Choroid plexus epithelial cell (primary cell): ENCODE data around the gene OR51B2.
"Not testable (repeated sequence)": the region's sequence is repeated elsewhere in the genome, so short reads cannot be mapped to it uniquely, and the experiment has no call there.

Experiments used
- DNase-seq: peaks from one replicate; pipeline ENCODE4 v3.0.0-alpha.2; 2010; ENCODE audit warnings: low read depth
- H3K4me3 ChIP-seq: 2 replicates; pipeline ENCODE4 v1.5.1; 2011; ENCODE audit warnings: low read depth, mild to moderate bottlenecking, control low read depth, low read length, moderate library complexity
- CTCF ChIP-seq: conservative IDR thresholded peaks from 2 replicates; pipeline ENCODE4 v1.5.1; 2011; ENCODE audit warnings: low read depth, mild to moderate bottlenecking, control low read depth, inconsistent platforms, low read length, moderate library complexity

OR51B2 gene

DNA sequence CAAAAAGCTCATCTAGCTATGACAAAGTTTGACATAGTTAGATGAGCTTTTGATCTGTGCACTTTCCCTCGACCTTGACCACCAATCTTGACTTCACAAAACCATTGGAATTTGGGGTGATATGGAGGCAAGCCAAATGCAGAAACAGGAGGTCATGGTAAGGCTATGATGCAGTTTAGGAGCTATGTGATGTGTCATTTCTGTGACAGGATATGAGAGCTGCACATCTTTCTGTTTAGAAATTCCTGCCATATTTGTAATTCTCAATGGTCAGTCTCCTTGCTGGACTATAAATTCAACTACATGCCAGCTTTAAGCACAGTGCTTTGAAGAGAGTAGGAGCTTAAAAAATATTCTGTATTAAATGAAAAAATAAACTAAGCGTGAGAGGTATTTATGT is 40.1 kb upstream of the OR51B2 start:
- DNase-seq: peak; percentile 91
- no peak overlapping the region for H3K4me3 ChIP-seq
- no peak for TF ChIP-seq CTCF

GRCh38 chr11:5363679-5364078 is 39.6 kb upstream of the OR51B2 start:
- TF ChIP-seq CTCF: no peak
- H3K4me3 ChIP-seq: no peak overlapping the region
- no peak for DNase-seq

DNA sequence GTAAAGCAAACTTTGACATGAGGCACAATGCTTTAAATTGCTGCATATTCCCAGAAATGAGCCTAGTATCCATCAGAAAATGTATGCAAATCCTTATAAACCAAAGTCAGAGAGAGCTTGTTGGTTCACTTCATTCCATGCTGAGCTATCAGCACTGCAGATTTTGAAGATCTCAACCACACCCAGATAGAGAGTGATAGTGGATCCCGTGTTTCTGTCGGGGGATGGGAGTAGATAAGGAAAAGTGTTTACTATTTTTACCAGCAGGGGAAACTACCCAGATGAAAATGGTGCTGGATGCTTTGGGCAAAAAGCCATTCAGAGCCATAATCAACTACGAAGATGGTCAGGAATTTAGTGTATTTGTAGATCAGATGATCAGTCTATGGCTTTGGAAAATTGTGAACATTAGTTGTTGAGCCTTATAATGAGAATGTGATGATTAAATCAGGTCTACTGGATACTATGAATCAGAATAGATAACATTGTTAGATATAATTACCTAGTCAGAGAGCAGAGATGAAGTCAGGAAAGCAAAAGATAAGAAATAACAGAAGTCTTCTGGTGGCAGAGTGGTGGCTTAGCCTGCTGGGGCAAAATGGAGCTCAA is 38.0 kb upstream of the OR51B2 start:
- no peak for TF ChIP-seq CTCF
- H3K4me3 ChIP-seq: no peak overlapping the region
- DNase-seq: peak; percentile 39

GRCh38 chr11:5356031-5356430 is 31.9 kb upstream of the OR51B2 start:
- not testable (repeated sequence) for DNase-seq, H3K4me3 ChIP-seq

GRCh38 chr11:5351208-5351607 is 27.1 kb upstream of the OR51B2 start, which contains the start of gene OR51B6:
OR51B6 (plus strand) TSS chr11:5351508; CDS start chr11:5351508, 0 bp downstream.
- TF ChIP-seq CTCF: no peak
- DNase-seq: no peak
- H3K4me3 ChIP-seq: no peak within 1 kb of the TSS

- no peak overlapping the region for H3K4me3 ChIP-seq
- TF ChIP-seq CTCF: no peak
- no peak for DNase-seq
These were observed 25.5 kb upstream of the OR51B2 start for GRCh38 chr11:5349550-5349949.

DNA sequence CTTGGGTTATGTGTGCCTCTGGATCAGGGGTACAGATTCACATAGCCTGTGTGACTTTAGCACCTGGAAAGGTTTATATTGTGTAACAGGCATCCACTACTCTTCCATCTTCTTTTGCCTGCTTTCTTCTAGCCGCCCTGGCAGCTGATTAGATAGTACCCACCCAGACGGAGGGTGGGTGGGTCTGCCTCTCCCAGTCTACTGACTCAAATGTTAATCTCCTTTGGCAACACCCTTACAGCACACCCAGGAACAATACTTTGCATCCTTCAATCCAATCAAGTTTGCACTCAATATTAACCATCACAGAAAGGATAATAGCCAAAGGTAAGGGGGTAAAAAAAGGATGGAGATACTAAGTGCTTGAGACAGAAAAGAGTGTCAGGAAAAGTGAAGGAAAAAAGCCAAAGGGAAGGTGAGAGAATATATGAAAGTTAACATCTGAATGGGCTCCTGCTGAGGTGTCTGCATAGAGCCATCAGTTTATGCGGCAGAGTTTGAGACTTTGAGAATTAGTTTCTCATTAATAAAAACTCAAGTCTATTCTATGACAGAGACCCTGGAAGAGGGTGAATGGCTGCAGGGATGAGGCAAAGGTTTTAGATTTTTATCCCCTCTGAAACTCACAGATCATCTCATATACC is 24.6 kb upstream of the OR51B2 start:
- no peak for TF ChIP-seq CTCF

More for the DNA sequence above, 24.6 kb upstream of the OR51B2 start:
- no peak overlapping the region for H3K4me3 ChIP-seq
- no peak for DNase-seq
